Caki2 (cell line): Measurements from ENCODE around the gene LTBP1. TPM values are rescaled to one million over a fixed set of nuclear protein-coding genes. Genes with fewer than 3 reads are reported as not detected.

Source experiments
- DNase-seq: peaks from one replicate; pipeline ENCODE4 v3.0.0-alpha.2; 2015; ENCODE audit warnings: low read depth
- in situ Hi-C: cut with HindIII; loops from 2 replicates; pipeline ENCODE4 v1.10.0; 2016; ENCODE audit warnings: low sequenced_read_pairs, low pct_unique_long_range_greater_than_20kb, mixed read lengths
- total RNA-seq: library from RNA; depleted of rRNA; stranded (reverse); fragments of >200 nt; shearing (Covaris generic); gene quantifications from 2 replicates; pipeline ENCODE4 v1.2.3, GENCODE V29; 2014; ENCODE audit warnings: low replicate concordance

The LTBP1 gene
- total RNA-seq, 1 experiment from 2014 or later, result 3.6 TPM

DNA sequence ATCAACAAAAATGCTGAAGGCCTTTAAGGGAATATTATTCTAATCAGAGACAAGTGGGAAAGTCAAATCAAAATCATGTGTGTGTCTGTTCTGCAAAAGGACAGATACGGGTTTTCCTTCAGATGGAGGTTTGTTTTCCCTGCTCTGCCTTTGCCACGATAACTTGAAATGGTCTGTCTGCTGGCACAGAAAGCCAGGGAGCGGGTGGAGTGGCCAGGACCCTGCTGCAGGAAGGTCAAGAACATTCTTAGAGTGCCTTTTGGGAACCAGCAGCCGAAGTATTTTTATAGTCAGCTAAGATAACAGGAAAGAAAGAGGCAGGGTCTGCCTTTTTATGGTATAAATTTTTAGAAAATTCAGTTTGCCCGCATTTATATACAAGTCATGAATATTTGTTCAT lies 234.2 kb downstream of the LTBP1 start:
- in situ Hi-C loops, result no loop called here
- DNase-seq, result no peak

DNA sequence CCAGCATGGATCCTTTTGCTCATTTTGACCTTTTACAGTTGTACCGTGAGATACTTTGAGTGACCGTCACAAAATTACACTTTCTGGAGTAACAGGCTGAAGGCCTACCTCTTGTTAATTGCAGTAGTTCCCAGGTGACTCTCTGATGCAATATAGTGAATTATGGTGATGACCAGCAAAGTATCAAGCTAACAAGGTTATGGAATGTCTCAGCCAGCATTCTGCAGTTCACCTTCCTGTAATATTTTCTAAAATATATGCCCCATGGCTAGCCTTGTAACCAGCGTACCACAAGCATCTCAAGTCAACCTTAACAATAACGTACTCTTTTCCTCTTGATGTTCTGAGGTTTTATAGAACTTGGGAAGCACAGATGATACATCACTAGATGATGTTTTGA lies 234.7 kb downstream of the LTBP1 start:
- DNase-seq, result no peak
- in situ Hi-C loops, result no loop called here

DNA sequence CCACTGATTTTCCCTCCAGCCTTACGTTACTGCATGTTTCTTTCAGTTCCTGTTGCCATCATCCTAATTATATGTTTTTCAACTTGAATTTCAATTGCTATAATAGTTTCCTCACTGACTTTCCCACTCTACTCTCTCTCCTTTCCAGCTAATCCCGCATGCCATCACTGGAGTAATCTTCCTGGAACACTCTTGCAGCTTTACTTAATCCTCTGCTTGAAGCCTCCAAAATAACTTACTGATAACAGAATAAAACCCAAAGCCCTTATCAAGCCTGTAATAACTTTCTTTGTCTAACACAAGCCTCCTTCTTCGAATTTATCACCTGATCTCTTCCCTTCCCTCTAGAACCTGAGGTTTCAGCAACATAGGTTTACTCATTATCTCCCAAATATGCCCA lies 237.3 kb downstream of the LTBP1 start:
- DNase-seq, result no peak
- in situ Hi-C loops, result no loop called here

DNA sequence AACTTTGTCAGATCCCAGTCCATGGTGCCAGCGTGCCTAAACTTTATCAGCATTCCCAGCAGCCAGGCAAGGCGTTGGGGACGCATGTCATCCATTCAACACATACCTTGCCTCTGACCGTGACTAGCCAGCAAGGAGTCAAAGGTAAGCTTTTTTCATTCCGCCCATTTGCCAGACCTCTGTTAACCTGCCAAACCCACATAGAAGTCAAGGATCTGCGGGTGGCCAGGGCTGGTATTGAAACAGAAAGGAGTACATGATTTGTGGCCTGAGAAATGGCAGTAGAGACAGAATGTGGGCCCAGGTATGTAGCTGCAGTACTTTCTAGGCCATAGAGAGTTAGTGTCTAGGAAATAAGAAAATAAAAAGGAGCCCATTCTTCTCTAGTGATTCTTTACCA lies 240.2 kb downstream of the LTBP1 start:
- DNase-seq, result no peak
- in situ Hi-C loops, result no loop called here

DNA sequence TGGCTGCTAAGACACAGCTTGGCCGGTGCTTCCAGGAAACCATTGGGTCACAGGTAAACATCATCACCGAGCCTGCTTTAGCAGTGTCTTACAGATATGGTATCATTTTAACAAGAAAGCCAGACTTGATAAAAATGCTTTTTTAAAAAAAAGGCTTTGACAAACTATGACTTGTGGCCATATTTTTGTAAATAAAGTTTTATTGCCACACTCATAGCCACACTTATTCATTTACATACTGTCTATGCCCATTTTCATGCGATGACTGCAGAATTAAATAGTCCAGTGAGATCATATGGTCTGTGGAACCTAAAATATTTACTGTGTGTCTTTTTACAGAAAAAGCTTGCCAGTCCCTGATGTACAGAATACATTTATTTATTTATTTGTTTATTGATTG lies 242.0 kb downstream of the LTBP1 start:
- no peak for DNase-seq
- in situ Hi-C loops, result no loop called here

DNA sequence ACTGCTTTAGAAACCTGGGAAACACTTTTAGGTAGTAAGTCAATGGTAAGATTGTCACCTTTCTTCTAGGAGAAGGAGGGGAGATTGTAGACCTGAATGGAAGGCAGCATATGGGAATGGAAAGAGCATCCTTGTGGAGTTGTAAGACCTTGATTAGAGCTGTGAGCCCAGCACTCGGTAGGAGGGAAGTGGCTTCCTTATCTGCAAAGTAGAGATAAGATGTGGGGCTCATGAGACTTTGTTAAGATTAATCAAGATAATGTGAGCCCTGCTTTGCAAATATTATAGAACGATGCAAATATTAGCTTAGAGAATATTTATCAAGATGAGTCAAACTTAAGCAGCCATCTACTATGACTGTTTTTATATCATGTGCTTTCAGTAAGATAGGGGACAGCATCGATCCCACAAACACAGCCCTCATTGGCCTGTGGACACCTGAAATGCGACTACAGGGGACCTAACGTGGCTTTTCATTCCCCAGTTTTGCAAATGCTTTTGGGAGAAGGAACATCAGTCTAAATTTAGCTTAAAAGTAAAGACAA lies 243.7 kb downstream of the LTBP1 start:
- DNase-seq, result no peak
- in situ Hi-C loops, result no loop called here

DNA sequence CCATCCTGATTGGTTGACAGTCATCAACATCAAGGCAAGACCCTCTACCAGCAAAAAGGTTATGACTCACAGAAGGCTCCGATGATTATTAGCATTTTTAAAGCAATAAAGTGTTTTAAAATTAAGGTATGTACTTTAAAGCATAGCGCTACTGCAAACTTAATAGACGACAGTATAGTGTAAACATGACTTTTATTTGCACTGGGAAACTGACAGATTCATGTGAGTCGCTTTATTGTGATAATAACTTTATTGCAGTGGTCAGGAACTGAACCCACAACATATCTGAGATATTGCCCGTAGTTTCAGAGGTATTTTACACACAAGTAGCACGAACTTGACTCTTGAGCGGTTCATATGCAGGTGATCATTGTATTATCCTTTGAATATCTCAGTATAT lies 249.1 kb downstream of the LTBP1 start:
- in situ Hi-C loops, result no loop called here
- DNase-seq, result no peak

DNA sequence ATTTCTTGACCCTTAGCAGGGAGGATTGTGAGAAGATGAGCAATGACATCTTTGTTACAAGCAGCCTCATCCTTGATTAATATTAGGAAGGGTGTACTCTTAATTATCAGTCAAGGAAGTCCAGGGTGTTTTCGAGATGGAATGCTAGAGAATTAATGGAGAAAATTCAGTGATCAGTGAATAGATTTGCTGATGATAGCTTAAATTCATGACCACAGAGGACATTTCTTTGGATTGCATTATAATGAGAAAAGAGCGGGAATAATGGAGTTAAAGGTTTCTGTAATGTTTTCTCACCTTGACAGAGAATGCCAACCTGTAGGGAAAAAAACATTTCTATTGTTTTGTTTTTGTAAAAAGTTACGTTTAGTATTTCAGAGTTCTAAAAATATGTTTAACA lies 249.9 kb downstream of the LTBP1 start:
- in situ Hi-C loops, result no loop called here
- DNase-seq, result no peak

DNA sequence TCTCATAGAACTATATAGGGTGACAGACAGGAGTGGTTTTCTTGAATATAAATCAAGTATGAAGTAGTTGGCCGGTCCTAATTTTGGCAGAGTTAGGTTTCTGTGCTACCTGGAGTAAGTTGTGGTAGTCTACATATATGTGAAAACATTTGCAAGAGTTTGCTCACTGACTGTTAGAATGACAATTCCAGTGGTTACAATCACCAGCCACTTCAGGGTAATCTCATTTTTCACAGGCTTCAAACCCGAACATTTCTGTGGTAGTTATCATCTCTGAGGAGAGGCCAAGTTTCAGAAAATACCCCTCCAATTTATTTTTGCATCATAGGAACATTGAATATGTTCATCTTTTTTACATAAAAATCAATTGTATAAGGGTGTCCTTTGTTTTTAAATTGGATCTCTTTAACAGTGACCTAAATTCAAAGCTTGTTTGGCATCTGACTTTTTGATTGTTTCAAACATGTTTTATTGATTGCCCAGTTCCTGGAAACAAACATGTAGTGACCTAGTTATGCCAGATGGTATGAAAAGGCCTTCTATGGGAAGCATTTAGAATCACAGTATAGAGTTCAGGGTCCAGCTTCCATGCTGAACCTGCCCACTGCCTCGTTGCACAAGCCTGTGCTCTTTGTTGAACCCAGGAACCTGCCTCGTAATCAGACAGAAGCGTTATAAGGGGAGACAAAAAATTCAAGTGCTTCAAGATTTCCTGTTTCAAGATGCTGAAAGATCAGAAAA lies 250.6 kb downstream of the LTBP1 start:
- in situ Hi-C loops, result no loop called here
- DNase-seq, result no peak

DNA sequence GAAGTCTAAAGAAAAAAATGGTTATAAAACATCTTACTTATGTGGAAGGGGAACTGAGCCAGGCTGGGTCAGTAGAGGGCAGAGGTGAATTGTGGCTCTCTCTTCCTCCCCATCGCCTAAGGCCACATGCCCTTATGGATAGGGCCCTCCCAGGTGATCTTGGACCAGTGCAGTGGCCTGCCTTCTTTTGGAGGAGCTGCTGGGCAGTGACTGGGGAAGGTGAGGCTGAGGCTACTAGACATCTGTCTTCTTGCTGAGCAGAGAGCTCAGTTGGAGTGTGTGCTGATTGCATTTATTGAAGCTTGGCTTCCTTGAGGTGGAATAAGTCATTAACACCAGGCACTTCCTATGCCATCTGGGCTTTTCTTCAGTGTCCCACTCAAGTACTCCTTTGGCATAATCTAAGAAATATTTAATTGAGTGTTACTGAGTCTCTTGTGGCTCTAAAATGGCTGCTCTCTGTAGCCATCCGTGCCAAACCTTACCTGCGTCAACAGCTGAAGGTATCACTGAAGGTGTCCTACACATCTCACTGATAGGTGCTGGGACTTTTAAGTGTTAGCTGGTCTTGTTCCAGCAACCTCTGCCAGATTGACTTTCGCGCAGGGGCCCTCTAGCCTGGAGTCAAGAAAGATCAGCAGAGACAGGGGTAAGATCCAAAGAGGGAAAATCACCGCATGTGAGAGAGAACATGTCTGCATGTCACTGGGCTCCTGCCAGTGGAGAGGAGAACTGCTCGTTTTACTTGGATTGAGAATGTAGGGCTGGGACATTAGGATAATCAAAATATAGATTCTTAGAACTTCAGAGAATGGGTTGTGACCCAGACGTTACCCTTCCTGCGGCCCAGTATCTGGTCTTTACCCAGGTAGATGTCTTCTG lies 256.1 kb downstream of the LTBP1 start:
- DNase-seq, result no peak
- in situ Hi-C loops, result no loop called here

DNA sequence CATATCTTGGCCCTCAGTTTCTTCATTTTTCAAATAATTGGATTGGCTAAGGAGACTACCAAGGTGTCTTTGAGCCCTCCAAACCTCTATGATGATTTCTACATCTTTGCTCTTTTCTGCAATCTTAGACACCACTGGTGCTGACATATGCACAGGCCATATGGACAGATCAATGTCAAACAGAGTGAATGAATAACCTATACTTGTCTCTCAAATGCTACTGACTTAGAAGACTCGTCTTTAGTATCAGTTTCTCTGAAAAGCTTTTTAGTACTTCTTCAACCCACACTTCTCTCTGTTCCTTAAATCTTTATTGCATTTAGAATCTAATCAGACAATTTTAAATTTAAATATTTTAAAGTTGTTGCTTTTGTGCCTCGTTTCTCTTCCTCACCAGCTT lies 258.2 kb downstream of the LTBP1 start:
- in situ Hi-C loops, result no loop called here
- no peak for DNase-seq

DNA sequence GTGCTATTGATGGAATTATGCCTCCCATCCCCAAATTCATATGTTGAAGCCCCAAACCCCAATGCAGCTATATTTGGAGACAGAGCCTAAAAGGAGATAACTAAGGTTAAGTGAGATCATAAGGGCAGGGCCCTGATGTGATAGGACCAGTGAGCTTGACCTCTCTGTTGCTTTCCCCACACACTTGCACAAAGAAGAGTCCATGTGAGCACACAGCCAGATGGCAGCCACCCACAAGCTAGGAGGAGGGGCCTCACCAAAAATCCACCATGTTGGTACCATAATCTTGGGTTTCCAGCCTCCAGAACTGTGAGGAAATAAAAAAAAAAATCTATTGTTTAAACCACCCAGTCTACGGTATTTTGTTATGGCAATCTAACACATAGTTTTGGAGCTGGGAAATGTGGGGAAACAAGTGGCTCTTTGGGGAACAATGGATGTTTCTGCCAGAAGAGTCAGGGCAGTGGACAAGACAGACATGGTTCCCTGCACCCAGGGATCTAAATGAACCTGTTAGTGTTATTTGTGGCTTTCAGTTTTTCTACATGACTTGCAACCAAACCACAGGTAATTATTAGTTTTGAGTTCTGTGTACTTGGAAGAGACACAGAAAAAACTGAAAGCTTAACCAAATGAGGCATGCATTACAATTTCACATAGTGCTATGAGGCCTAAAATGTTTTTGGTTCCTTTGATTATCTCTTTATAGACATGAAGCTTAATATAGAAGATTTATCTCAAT lies 259.1 kb downstream of the LTBP1 start:
- in situ Hi-C loops, result no loop called here
- DNase-seq, result no peak

DNA sequence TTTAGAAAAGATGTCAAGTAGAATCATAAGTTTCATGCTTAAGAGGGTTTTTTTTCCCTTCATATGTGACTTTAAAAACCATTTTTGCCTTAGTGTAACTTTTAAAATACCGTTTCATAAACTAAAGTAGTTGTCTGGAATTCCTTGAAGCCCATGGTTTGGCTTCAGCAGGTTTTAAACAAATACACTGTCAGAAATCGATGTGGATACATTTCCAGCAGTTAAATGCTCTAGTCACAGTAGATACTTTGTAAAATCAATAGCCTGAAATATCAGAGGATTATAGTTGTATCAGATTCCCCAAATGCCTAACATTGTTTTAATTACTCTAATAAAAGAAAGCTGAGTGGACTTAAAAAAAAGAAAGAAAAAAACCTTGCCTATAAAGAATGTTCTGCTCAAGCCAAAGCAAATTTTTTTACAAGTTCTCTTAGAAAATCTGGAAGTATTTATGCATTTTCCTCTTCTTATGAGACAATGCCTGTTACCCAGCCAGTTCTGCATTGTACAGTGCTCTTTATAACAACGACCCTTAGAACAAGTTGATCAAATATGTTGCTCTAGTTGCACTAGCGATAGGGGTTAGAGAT lies 260.5 kb downstream of the LTBP1 start:
- DNase-seq, result no peak
- in situ Hi-C loops, result no loop called here

DNA sequence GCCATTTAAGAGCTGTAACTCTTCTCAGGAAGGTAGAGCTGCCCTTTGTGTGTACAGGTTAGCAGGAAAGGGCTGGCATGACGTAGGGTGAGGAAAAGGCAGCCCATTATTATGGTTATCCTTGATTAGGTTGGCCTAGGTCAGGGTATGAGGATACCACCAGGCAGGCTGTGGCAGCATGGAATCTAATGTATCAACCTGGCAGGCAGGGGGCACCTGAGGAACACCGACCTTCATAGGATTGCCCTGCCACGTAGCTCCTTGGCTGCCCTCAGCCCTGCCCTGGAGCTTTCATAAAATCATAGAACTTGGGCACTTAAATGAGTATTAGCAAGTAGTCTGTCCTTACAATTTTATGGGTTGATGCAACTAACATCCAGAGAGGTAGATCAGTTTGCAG lies 261.6 kb downstream of the LTBP1 start:
- DNase-seq, result no peak
- in situ Hi-C loops, result no loop called here

DNA sequence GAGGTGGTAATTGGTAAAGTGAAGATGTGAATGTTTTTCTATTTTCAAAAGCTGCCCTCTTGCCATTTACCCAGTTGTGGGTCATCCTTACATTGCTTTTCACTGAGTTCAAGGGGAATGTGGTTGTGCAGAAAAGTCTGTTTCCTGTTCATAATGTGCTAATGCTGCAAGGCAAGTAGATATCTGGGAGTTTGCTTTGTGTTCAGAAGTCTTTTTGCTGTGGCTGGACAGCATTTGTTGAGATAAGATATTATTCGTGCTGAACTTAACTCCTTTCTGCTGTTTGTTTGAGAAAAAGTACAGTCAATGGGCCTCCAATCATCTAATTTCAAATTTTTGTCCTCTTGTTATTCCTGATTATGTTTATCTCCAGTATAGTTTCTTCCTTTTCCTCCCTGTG lies 263.2 kb downstream of the LTBP1 start:
- in situ Hi-C loops, result no loop called here
- DNase-seq, result no peak

DNA sequence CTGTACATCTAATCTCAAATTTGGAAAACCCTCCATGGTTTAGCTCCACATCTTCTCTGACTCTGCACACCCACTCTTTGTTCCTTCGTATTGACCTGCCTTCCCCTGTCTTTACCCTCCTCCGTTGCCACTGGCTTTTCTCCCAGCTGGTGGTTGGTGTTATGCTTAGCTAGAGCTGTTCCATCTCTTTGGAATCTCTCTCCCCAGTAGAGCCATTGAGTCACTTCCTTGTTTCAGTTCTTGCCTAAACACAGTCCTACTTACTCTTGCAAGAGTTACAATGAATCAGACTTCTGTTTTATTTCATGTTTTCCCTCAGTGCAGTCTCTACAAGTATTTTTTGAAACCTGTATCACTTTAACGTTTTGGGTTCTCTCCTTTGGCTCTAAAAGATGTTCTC lies 263.9 kb downstream of the LTBP1 start:
- DNase-seq, result peak; percentile 53
- in situ Hi-C loops, result no loop called here

DNA sequence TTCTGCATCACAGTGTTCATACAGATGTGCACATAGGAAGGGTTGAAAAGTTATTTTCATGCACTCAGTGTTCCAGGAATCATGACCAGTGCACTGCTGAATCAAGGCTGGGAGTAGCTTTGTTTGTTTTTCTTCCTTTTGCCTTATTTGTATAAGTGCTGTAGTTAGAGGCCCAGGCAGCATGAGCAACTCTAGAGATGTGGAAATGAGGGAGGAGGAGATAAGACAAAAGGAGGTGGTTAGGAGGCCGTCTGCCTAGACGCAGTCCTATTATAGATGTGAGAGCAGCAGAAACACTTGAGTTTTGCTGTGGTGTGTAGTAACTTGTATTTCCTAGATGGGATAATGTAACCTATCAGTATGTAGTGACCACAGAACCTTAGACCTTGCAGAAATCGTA lies 265.4 kb downstream of the LTBP1 start:
- in situ Hi-C loops, result no loop called here
- DNase-seq, result peak; percentile 49

DNA sequence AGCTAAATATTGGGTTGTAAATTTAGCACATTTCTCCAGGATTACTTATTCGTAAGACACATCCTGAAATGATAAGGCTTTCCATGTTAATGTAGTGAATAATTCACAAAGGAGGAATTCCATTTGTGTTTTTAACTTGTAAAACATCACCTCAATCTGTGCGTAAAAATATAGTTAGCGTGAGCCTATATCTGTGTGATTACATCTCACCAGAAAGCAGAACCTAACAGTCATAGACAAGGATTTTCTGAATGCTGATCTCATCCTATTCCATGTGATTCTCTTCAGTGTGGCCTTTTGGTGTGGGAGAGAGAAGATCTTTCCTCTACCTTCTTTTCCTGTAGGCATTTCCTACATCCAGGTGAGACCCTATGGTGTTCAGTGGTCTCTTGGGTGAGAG lies 266.5 kb downstream of the LTBP1 start:
- no peak for DNase-seq
- in situ Hi-C loops, result no loop called here
